GM18867 (cell line): ENCODE measurements around the gene ZNF84.

Source experiments
- ATAC-seq: cut with Tn5 transposase; IDR thresholded peaks from one replicate; pipeline ENCODE4 v1.9.1; 2021; ENCODE audit warnings: mild to moderate bottlenecking, moderate library complexity; ENCODE audit not compliant: unreplicated experiment

Gene ZNF84

GRCh38 chr12:133037207-133038005 is at the start of gene ZNF84:
TSS of gene ZNF84 (plus strand) at chr12:133037509. CDS start at chr12:133041468, 3,959 bp downstream.
- peak; percentile 98 for ATAC-seq

GRCh38 chr12:132998741-132999140 is 38.6 kb upstream of the ZNF84 start:
- no peak for ATAC-seq

- no peak for ATAC-seq
These were observed 26.5 kb upstream of the ZNF84 start for GRCh38 chr12:133010657-133011297.

GRCh38 chr12:133023566-133023965 is 13.7 kb upstream of the ZNF84 start:
- no peak for ATAC-seq

- ATAC-seq: no peak
These were observed 10.3 kb upstream of the ZNF84 start for GRCh38 chr12:133026996-133027395.

GRCh38 chr12:133038118-133038709 is 905 bp downstream of the ZNF84 start:
- ATAC-seq: no peak

GRCh38 chr12:133046698-133047097 is 9.4 kb downstream of the ZNF84 start:
- no peak for ATAC-seq

GRCh38 chr12:133057446-133057845 is 20.1 kb downstream of the ZNF84 start:
- ATAC-seq: no peak

- ATAC-seq: no peak
These were observed 21.1 kb downstream of the ZNF84 start for GRCh38 chr12:133058203-133059113.

GRCh38 chr12:133061954-133062353 is 24.6 kb downstream of the ZNF84 start:
- no peak for ATAC-seq

GRCh38 chr12:133063556-133063955 is 26.2 kb downstream of the ZNF84 start:
- ATAC-seq: no peak

- ATAC-seq: no peak
These were observed 36.5 kb downstream of the ZNF84 start for GRCh38 chr12:133073836-133074235.

- peak; percentile 77 for ATAC-seq
These were observed 42.7 kb downstream of the ZNF84 start for GRCh38 chr12:133080026-133080367.

GRCh38 chr12:133080368-133081158 is 43.3 kb downstream of the ZNF84 start, which contains the start of gene ZNF140:
TSS of gene ZNF140 (plus strand) at chr12:133080923. CDS start at chr12:133081321, 398 bp downstream.
- peak; percentile 78 for ATAC-seq

- no peak for ATAC-seq
These were observed 44.0 kb downstream of the ZNF84 start for GRCh38 chr12:133081159-133081780.

- no peak for ATAC-seq
These were observed 46.0 kb downstream of the ZNF84 start for GRCh38 chr12:133083345-133083744.

- no peak for ATAC-seq
These were observed 68.3 kb downstream of the ZNF84 start for GRCh38 chr12:133105620-133106019.

- ATAC-seq: no peak
These were observed 68.9 kb downstream of the ZNF84 start for GRCh38 chr12:133106253-133106652.

GRCh38 chr12:133107121-133107520 is 69.8 kb downstream of the ZNF84 start:
- no peak for ATAC-seq

- ATAC-seq: no peak
These were observed 70.8 kb downstream of the ZNF84 start for GRCh38 chr12:133108150-133108549.
